Neural progenitor cell (in vitro differentiated cells): ENCODE results near the gene SEMA6B.

Experiments
- EZH2 ChIP-seq: fragments of 200-600 bp; sonication (generic); IDR thresholded peaks from 2 replicates; pipeline ENCODE4 v1.6.1; 2017; ENCODE audit warnings: antibody characterized with exemption, mild to moderate bottlenecking, moderate library complexity
- EZH2phosphoT487 ChIP-seq: fragments of 200-600 bp; sonication (generic); IDR thresholded peaks from 2 replicates; pipeline ENCODE4 v1.6.1; 2017; ENCODE audit warnings: antibody characterized with exemption
- TF ChIP-seq, protein P1 (sequence below): fragments of 200-600 bp; sonication (generic); IDR thresholded peaks from 2 replicates; pipeline ENCODE4 v1.5.1; 2017; ENCODE audit warnings: antibody characterized with exemption, mild to moderate bottlenecking

DNA sequence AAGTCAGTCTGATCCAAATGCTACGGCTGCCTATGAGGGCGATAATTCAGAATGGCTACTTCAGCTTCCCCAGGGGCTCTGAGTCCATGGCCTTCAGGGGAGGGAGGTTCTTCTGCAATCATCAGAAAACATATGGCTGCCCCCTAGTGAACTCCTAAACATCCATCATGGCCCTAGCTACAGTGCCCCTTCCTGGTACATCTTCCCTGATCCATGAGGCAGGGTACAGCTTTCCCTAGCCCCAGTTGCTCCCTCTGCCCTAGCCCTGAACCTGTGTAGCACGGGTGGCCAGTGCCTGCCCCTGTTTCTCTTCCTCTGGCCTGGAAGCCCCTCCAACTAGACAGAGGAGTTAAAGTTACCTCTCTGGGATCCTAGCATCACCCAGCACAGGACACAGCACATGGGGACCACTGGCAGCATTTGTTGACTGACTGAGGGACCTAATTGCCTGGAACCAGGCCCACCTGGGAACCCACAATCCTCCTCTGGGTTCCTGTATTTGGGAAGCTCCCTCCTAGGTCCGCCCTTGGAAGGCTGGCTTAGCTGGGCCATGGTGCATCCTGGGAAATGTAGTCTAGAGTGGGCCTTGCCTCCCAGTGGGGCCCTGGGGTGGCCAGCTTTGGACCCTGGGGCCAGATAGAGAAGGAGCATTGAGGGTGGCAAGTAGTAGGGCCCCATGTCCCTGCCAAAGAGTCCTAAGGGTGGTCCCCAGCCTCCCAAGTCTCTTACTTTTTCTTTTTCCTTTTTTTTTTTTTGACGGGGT is 17.7 kb upstream of the SEMA6B start:
- TF ChIP-seq, protein P1, sequence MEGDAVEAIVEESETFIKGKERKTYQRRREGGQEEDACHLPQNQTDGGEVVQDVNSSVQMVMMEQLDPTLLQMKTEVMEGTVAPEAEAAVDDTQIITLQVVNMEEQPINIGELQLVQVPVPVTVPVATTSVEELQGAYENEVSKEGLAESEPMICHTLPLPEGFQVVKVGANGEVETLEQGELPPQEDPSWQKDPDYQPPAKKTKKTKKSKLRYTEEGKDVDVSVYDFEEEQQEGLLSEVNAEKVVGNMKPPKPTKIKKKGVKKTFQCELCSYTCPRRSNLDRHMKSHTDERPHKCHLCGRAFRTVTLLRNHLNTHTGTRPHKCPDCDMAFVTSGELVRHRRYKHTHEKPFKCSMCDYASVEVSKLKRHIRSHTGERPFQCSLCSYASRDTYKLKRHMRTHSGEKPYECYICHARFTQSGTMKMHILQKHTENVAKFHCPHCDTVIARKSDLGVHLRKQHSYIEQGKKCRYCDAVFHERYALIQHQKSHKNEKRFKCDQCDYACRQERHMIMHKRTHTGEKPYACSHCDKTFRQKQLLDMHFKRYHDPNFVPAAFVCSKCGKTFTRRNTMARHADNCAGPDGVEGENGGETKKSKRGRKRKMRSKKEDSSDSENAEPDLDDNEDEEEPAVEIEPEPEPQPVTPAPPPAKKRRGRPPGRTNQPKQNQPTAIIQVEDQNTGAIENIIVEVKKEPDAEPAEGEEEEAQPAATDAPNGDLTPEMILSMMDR: no peak
- no peak for TF ChIP-seq EZH2
- TF ChIP-seq EZH2phosphoT487: no peak
